Epithelial cell of proximal tubule (primary cell): Measurements from ENCODE around the gene TPRX1. TPM values are rescaled to one million over a fixed set of nuclear protein-coding genes. Genes with fewer than 3 reads are reported as not detected.
"Not testable (repeated sequence)": the region's sequence is repeated elsewhere in the genome, so short reads cannot be mapped to it uniquely, and the experiment has no call there.

Experiments used
- DNase-seq: peaks from one replicate; pipeline ENCODE4 v3.0.0-alpha.2; 2011; ENCODE audit warnings: low read depth
- H3K4me3 ChIP-seq: 2 replicates; pipeline ENCODE4 v1.5.1; 2011; ENCODE audit warnings: low read depth, mild to moderate bottlenecking, low read length
- CTCF ChIP-seq: conservative IDR thresholded peaks from 2 replicates; pipeline ENCODE4 v1.5.1; 2012; ENCODE audit warnings: low read depth, mild to moderate bottlenecking, low read length
- total RNA-seq: library from RNA; depleted of rRNA; stranded (reverse); fragments of >200 nt; gene quantifications from 2 replicates; pipeline ENCODE4 v1.2.3, GENCODE V29; 2015

Gene TPRX1
- total RNA-seq, 1 donor from 2014 or later: not detected

GRCh38 chr19:47798904-47799266, 5.5 kb downstream of the TPRX1 start:
- DNase-seq: no peak
- no peak overlapping the region for H3K4me3 ChIP-seq
- no peak for TF ChIP-seq CTCF

- DNase-seq: no peak
- H3K4me3 ChIP-seq: no peak overlapping the region
- no peak for TF ChIP-seq CTCF
These were observed 6.1 kb downstream of the TPRX1 start for GRCh38 chr19:47797996-47798903.

GRCh38 chr19:47796785-47797184, 7.6 kb downstream of the TPRX1 start:
- no peak for TF ChIP-seq CTCF
- no peak overlapping the region for H3K4me3 ChIP-seq
- no peak for DNase-seq

- H3K4me3 ChIP-seq: no peak overlapping the region
- peak; percentile 19 for TF ChIP-seq CTCF
- DNase-seq: no peak
These were observed 9.8 kb downstream of the TPRX1 start for GRCh38 chr19:47794526-47794925.

GRCh38 chr19:47792616-47793015, 11.7 kb downstream of the TPRX1 start:
- H3K4me3 ChIP-seq: no peak overlapping the region

GRCh38 chr19:47790398-47790814, 13.9 kb downstream of the TPRX1 start:
- no peak for DNase-seq
- H3K4me3 ChIP-seq: no peak overlapping the region
- peak; percentile 91 for TF ChIP-seq CTCF

More at GRCh38 chr19:47792616-47793015, 11.7 kb downstream of the TPRX1 start:
- no peak for TF ChIP-seq CTCF
- no peak for DNase-seq

- H3K4me3 ChIP-seq, DNase-seq: not testable (repeated sequence)
These were observed 14.5 kb downstream of the TPRX1 start for GRCh38 chr19:47789811-47790210.

- not testable (repeated sequence) for H3K4me3 ChIP-seq, DNase-seq
These were observed 17.0 kb downstream of the TPRX1 start for GRCh38 chr19:47787307-47787706.
